SK-N-MC (cell line): ENCODE measurements around the gene PRELP.
A peak's percentile ranks its signal among the peaks of the same experiment; 100 is the strongest.

ENCODE experiments used
- DNase-seq: peaks from one replicate; pipeline ENCODE4 v3.0.0-alpha.2; 2011; ENCODE audit warnings: low read depth, low spot score
- H3K27ac ChIP-seq: fragments of 200-600 bp; sonication (generic); 2 replicates; pipeline ENCODE4 v1.5.1; 2016; ENCODE audit warnings: mixed run types
- H3K36me3 ChIP-seq: fragments of 200-600 bp; sonication (generic); 2 replicates; pipeline ENCODE4 v1.6.1; 2017; ENCODE audit warnings: antibody characterized with exemption, low read length, mixed read lengths; ENCODE audit not compliant: insufficient read depth
- H3K4me3 ChIP-seq: fragments of 200-600 bp; sonication (generic); 2 replicates; pipeline ENCODE4 v1.5.1; 2016
- H3K9ac ChIP-seq: fragments of 200-600 bp; sonication (generic); 2 replicates; pipeline ENCODE4 v1.8.0; 2017; ENCODE audit warnings: mixed run types, mixed read lengths; ENCODE audit not compliant: insufficient read length
- H3K9me3 ChIP-seq: fragments of 200-600 bp; sonication (generic); 2 replicates; pipeline ENCODE4 v1.6.1; 2017; ENCODE audit warnings: low read depth, mild to moderate bottlenecking, antibody characterized with exemption, low read length, moderate library complexity, mixed read lengths
- EZH2 ChIP-seq: fragments of 200-600 bp; sonication (generic); IDR thresholded peaks from one replicate; pipeline ENCODE4 v1.6.1; 2017; ENCODE audit warnings: antibody characterized with exemption
- FOXP2 ChIP-seq: optimal IDR thresholded peaks from 2 replicates; pipeline ENCODE3; 2011; ENCODE audit warnings: mild to moderate bottlenecking, moderate library complexity; ENCODE audit not compliant: insufficient read depth; ENCODE audit errors: extremely low read length, control extremely low read depth
- POLR2AphosphoS5 ChIP-seq: IDR thresholded peaks from 2 replicates; pipeline ENCODE4 v1.6.1; 2012; ENCODE audit warnings: mild to moderate bottlenecking, low read depth, low read length, borderline replicate concordance

PRELP gene

GRCh38 chr1:203450479-203451149 is 25.0 kb upstream of the PRELP start:
- DNase-seq, result no peak
- H3K9ac ChIP-seq, result no peak overlapping the region
- H3K36me3 ChIP-seq, result no peaks in the 10 kb centered on the region
- H3K27ac ChIP-seq, result no peak overlapping the region
- H3K9me3 ChIP-seq, result no peaks in the 10 kb centered on the region
- TF ChIP-seq POLR2AphosphoS5 (no peak), FOXP2 (no peak), EZH2 (no peak)
- no peak overlapping the region for H3K4me3 ChIP-seq

DNA sequence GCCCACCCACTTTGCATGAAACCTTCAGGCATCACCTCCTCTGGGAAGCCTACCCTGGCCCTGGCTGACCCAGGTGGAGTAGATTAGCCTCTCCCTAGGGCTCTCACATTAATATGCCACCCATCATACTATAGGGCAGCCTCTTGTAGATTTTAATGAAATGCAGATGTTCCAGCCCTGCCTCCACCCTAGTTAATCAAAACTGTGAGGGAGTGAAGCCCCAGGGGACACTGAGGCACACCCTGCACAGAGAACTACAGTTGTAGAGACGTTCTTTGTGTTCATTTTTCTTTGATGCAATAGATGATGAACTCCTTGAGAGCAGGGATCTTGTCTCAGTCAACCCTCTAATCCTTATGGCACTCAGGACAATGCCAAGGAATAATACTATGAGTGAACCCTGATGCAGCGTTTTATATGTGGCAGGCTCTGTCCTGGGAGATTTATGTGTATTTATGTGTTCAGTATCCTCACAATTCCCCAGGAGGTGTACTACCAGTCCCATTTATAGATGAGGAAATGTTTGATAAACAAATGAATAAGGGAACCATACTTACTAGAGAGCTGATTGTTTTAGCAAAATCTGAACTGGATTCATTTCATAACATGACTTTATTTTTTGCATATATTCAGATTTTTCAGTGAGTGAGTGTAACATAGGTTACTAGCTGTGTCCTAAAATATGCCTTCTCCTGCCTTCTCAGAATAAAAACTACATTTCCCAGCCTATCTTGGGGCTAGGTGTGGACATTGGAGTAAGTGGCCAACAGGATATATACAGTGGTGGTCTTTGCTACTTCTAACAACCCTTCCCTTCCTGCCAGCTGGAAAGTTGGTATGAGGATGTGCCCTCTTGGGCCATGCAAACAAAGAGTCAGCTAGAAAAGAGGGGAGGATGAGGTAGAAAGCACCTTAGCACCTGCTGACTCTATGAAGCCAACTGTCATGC is 23.5 kb upstream of the PRELP start:
- H3K9me3 ChIP-seq, result no peaks in the 10 kb centered on the region
- no peak overlapping the region for H3K9ac ChIP-seq
- H3K4me3 ChIP-seq, result peak overlapping the region; percentile 45
- no peaks in the 10 kb centered on the region for H3K36me3 ChIP-seq
- peak; percentile 35 for DNase-seq
- no peak overlapping the region for H3K27ac ChIP-seq
- no peak for TF ChIP-seq FOXP2
- peak; percentile 27; the same call in 1 of the 2 replicates for TF ChIP-seq POLR2AphosphoS5

GRCh38 chr1:203453016-203453415 is 22.6 kb upstream of the PRELP start:
- TF ChIP-seq FOXP2, result no peak
- no peak for TF ChIP-seq EZH2
- TF ChIP-seq POLR2AphosphoS5, result no peak
- Histone ChIP-seq H3K36me3 (no peaks in the 10 kb centered on the region), H3K27ac (peak overlapping the region; percentile 49), H3K4me3 (peak overlapping the region; percentile 50), H3K9ac (no peak overlapping the region), H3K9me3 (no peaks in the 10 kb centered on the region)
- no peak for DNase-seq

DNA sequence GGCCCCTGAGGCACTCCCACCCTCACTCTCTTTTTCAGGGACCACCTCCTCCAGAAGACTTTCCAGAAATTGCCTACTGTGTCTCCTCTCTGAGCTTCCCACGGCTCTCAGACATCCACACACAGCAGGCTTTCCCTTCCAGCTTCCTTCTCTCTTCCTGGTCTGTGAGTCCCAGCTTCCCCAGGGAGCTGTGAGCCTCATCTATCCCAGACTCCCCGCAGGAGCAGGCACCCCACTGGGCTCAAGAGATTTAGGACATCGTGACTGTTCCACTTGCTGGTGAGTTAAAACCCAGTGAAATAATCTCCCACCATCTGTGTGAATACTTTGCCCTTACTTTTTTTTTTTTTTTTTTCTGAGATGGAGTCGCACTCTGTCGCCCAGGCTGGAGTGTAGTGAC is 22.0 kb upstream of the PRELP start:
- TF ChIP-seq POLR2AphosphoS5 (no peak), FOXP2 (peak; percentile 21)
- no peaks in the 10 kb centered on the region for H3K36me3 ChIP-seq
- no peak overlapping the region for H3K9ac ChIP-seq
- H3K9me3 ChIP-seq, result no peaks in the 10 kb centered on the region
- peak; percentile 70 for DNase-seq
- peak overlapping the region; percentile 50 for H3K4me3 ChIP-seq
- peak overlapping the region; percentile 49 for H3K27ac ChIP-seq

DNA sequence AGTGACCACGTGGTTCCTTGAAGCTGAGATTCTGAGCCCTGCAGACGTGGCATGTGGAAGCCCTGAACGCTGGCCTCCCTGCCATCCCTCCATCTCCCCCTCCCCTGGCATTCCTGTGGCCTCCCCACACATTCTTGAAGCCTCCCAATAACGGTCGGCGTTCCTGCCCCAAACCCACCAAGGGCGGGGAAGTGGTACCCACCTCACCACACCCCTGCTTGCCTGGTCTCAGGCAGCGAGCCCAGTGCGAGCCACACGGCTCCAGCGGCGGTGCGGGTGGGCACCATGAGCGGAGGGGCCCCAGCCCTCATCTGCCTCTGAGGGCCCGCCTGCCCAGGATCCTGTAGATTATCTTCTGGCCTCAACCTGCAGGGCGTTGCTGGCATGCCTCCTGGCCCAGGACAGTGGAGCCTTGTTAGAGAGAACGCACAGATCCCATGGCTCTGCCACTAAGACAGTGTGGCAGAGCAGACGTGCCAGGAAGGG is 20.6 kb upstream of the PRELP start:
- Histone ChIP-seq H3K9ac (no peak overlapping the region), H3K9me3 (no peaks in the 10 kb centered on the region)

DNA sequence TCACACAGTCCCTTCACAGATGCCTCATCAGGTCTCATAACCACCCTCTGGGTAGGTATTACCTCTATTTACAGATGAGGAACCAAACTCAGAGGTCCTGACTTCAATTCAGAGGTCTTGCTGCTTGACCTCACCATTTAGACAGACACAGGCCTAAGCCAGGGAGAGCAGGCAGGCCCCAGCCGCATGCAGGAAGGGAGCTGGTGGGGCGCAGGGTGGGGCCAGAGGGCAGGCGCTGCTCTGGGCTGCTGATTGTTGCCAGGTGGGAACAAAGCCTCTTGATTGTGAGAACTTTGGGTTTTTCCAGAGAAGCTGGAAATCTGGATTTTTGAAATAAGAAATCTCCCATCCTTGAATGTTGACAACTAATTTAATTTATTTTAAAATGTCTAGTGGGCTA is 19.9 kb upstream of the PRELP start:
- Histone ChIP-seq H3K4me3 (no peak overlapping the region), H3K27ac (no peak overlapping the region), H3K9ac (no peak overlapping the region), H3K36me3 (no peaks in the 10 kb centered on the region), H3K9me3 (no peaks in the 10 kb centered on the region)
- no peak for DNase-seq
- TF ChIP-seq POLR2AphosphoS5, result no peak
- no peak for TF ChIP-seq EZH2
- no peak for TF ChIP-seq FOXP2

More for the DNA sequence above, 20.6 kb upstream of the PRELP start:
- no peak for DNase-seq
- no peak for TF ChIP-seq POLR2AphosphoS5
- TF ChIP-seq EZH2, result no peak
- no peak for TF ChIP-seq FOXP2
- H3K4me3 ChIP-seq, result no peak overlapping the region
- H3K27ac ChIP-seq, result no peak overlapping the region
- no peaks in the 10 kb centered on the region for H3K36me3 ChIP-seq

DNA sequence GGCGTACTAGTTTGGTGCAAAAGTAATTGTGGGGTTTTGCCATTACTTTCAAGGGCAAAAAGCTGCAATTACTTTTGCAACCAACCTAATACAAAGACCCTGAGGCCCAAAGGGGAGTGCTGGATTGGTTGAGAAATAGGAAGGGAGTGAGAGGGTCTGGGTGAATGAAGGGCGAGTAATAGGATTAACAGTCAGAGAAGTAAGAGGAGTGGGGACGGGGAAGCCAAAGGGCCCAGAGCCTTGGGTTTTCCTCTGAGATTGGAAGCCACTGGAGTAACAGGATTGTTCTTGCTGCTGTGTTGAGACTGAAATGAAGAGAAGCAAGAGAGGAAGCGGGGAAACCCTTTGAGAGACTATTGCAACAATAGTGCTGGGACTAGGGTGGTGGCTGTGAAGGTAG is 19.0 kb upstream of the PRELP start:
- TF ChIP-seq FOXP2, result no peak
- TF ChIP-seq POLR2AphosphoS5, result no peak
- no peak for TF ChIP-seq EZH2
- no peak overlapping the region for H3K9ac ChIP-seq
- DNase-seq, result no peak
- no peak overlapping the region for H3K27ac ChIP-seq
- no peak overlapping the region for H3K4me3 ChIP-seq
- no peaks in the 10 kb centered on the region for H3K36me3 ChIP-seq
- no peaks in the 10 kb centered on the region for H3K9me3 ChIP-seq

DNA sequence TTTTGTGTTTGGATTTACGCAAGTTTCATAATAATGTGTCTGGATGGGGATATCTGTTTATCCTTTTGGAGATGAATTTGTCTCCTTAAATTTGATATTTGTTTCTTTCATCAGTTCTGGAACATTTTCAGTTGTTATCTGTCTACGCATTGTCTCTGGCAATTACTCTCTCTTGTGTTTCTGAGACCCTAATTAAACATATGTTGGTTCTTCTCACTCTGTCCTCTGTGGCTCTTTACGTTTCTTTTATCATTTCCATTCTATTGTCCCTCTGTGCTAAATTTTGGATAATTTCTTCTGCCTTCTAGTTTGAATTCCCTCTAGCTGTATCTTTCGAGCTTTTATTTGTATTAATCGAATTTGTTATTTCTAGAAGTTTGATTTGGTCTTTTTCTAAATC is 17.5 kb upstream of the PRELP start:
- Histone ChIP-seq H3K4me3 (no peak overlapping the region), H3K36me3 (no peaks in the 10 kb centered on the region), H3K9me3 (no peaks in the 10 kb centered on the region), H3K9ac (no peak overlapping the region), H3K27ac (no peak overlapping the region; the same call in 1 of the 2 replicates)
- no peak for TF ChIP-seq EZH2
- TF ChIP-seq FOXP2, result no peak
- no peak for TF ChIP-seq POLR2AphosphoS5
- no peak for DNase-seq

GRCh38 chr1:203459671-203460201 is 15.9 kb upstream of the PRELP start:
- no peak overlapping the region for H3K9ac ChIP-seq

More at GRCh38 chr1:203459671-203460201, 15.9 kb upstream of the PRELP start:
- TF ChIP-seq POLR2AphosphoS5 (no peak), EZH2 (no peak), FOXP2 (no peak)
- H3K27ac ChIP-seq, result no peak overlapping the region
- H3K4me3 ChIP-seq, result no peak overlapping the region
- no peak for DNase-seq
- no peaks in the 10 kb centered on the region for H3K36me3 ChIP-seq
- H3K9me3 ChIP-seq, result no peaks in the 10 kb centered on the region
